Bronchial epithelial cell (primary cell): ENCODE measurements around the gene CHD9. TPM values are rescaled to one million over a fixed set of nuclear protein-coding genes. Genes with fewer than 3 reads are reported as not detected.
"Not testable (repeated sequence)": the region's sequence is repeated elsewhere in the genome, so short reads cannot be mapped to it uniquely, and the experiment has no call there.

ENCODE experiments used
- DNase-seq: peaks from one replicate; pipeline ENCODE4 v3.0.0-alpha.2; 2010; ENCODE audit warnings: low read depth
- FAIRE-seq: peaks from 2 replicates; lab custom pipeline; 2011; peaks lifted over from hg19 to GRCh38; lab: Jason Lieb, UNC
- H3K27me3 ChIP-seq: 2 replicates; pipeline ENCODE4 v1.5.1; 2011; ENCODE audit warnings: low read length; ENCODE audit not compliant: control insufficient read depth, insufficient read depth
- H3K36me3 ChIP-seq: 2 replicates; pipeline ENCODE4 v1.5.1; 2011; ENCODE audit warnings: low read length; ENCODE audit not compliant: control insufficient read depth, insufficient read depth
- H3K4me3 ChIP-seq: 2 replicates; pipeline ENCODE4 v1.5.1; 2011; ENCODE audit warnings: mild to moderate bottlenecking, low read depth, low read length, control low read depth
- total RNA-seq: library from RNA; depleted of rRNA; stranded (reverse); fragments of >200 nt; gene quantifications from 2 replicates; pipeline ENCODE4 v1.2.1, GENCODE V29; 2014
- TF ChIP-seq, protein P1 (sequence below): IDR thresholded peaks from 2 replicates; pipeline ENCODE4 v1.5.1; 2011; ENCODE audit warnings: mild to moderate bottlenecking, moderate library complexity, low read length, control low read depth, inconsistent platforms; ENCODE audit not compliant: insufficient read depth, severe bottlenecking

The CHD9 gene
- total RNA-seq, 1 donor from 2014 or later: 35.3 TPM

DNA sequence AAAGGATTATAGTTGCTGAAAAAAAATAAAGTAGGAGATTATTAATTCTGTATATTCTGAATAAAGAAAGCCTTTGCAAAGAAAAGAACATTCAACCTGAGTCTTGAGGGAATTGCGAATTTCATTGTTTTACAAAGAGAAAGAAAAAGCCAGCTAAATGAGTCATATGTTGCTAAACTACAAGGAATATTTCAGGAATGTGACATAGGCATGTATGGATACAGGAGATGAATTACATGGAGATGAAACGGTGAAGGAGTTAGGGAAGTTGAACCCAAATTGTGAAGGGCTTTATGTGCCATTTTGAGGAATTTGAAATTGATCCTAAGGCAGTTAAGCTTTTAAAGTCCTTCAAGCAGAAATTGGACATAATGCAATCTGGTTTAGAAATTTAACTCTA lies 202.2 kb downstream of the CHD9 start:
- no peaks in the 10 kb centered on the region for H3K27me3 ChIP-seq
- no peak overlapping the region for H3K4me3 ChIP-seq
- FAIRE-seq: no peak
- peak; percentile 58 for DNase-seq
- TF ChIP-seq, protein P1, sequence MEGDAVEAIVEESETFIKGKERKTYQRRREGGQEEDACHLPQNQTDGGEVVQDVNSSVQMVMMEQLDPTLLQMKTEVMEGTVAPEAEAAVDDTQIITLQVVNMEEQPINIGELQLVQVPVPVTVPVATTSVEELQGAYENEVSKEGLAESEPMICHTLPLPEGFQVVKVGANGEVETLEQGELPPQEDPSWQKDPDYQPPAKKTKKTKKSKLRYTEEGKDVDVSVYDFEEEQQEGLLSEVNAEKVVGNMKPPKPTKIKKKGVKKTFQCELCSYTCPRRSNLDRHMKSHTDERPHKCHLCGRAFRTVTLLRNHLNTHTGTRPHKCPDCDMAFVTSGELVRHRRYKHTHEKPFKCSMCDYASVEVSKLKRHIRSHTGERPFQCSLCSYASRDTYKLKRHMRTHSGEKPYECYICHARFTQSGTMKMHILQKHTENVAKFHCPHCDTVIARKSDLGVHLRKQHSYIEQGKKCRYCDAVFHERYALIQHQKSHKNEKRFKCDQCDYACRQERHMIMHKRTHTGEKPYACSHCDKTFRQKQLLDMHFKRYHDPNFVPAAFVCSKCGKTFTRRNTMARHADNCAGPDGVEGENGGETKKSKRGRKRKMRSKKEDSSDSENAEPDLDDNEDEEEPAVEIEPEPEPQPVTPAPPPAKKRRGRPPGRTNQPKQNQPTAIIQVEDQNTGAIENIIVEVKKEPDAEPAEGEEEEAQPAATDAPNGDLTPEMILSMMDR: no peak
- peaks cover 9% of the 10 kb centered on the region for H3K36me3 ChIP-seq

- TF ChIP-seq, protein P1: no peak
- Histone ChIP-seq H3K27me3 (no peaks in the 10 kb centered on the region), H3K36me3 (peaks cover 9% of the 10 kb centered on the region), H3K4me3 (no peak overlapping the region)
- DNase-seq (no peak), FAIRE-seq (no peak)
Measured at GRCh38 chr16:53258809-53259208, 204.0 kb downstream of the CHD9 start.

DNA sequence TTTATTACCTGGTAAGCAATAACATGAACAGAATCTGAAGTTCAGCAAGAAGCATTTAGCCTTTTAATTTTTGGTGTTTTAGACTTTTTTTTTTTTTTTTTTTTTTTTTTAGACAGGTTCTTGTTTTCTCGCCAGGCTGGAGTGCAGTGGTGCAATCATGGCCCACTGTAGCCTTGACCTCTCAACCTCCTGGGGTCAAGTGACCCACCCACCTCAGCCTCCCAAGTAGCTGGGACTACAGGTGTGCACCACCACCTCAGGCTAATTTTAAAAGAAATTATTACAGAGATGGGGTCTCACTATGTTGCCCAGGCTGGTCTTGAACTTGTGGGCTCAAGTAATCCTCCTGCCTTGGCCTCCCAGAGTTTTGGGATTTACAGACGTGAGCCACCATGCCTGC lies 206.5 kb downstream of the CHD9 start:
- TF ChIP-seq, protein P1: no peak
- FAIRE-seq: no peak
- H3K4me3 ChIP-seq: no peak overlapping the region
- H3K36me3 ChIP-seq: peaks cover 8% of the 10 kb centered on the region
- DNase-seq: no peak
- no peaks in the 10 kb centered on the region for H3K27me3 ChIP-seq

DNA sequence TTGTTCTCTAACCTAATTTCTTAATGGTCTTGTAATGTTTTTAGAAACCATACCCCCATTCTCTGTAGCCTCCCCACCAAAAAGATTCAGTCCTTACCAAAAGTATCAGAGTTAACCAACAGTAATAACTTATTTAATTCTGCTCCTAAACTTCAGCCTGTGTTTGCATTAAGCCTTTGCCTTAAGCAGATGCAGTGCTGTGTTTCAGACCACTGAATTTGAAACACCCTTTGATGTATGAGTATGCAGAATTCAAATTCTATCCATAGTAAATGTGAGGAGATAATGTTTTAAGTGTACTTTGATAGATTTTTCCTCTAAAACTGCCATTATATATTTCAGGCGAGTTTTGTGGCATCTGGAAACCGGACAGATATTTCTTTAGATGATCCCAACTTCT lies 207.9 kb downstream of the CHD9 start:
- no peak for FAIRE-seq
- no peaks in the 10 kb centered on the region for H3K27me3 ChIP-seq
- TF ChIP-seq, protein P1: no peak
- H3K36me3 ChIP-seq: peaks cover 8% of the 10 kb centered on the region
- H3K4me3 ChIP-seq: no peak overlapping the region
- DNase-seq: no peak

DNA sequence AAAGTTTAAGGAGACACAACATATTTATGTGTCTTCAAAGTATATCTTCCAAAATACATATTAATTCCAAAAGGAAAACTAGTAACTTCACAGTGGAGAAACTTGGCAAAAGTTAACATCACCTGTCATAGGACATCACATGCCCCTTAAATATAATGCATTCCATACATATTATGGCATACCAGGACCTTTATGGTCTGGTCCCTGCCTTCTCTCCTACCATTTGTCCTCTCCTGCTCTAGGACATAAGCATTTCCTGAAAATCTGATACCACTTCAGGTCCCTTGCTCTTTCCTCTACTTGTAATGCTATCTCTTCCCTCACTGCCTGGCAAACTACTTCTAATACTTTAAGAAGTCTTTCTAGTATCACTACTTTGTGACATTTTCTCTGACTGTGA lies 211.4 kb downstream of the CHD9 start:
- DNase-seq (no peak), FAIRE-seq (no peak)
- Histone ChIP-seq H3K4me3 (no peak overlapping the region), H3K27me3 (no peaks in the 10 kb centered on the region), H3K36me3 (peaks cover 7% of the 10 kb centered on the region)
- TF ChIP-seq, protein P1: no peak

- not testable (repeated sequence) for H3K27me3 ChIP-seq, FAIRE-seq, H3K4me3 ChIP-seq, H3K36me3 ChIP-seq, DNase-seq
Measured at GRCh38 chr16:53278498-53278897, 223.7 kb downstream of the CHD9 start.
